Rectal smooth muscle tissue (tissue), 1 donor: ENCODE results near the gene PAX2.

Experiments used
- H3K27ac ChIP-seq: one replicate; pipeline ENCODE4 v1.7.0; 2013; ENCODE audit warnings: low read depth, low read length, inconsistent platforms
- H3K27me3 ChIP-seq: one replicate; pipeline ENCODE4 v1.7.0; 2013; ENCODE audit warnings: low read length; ENCODE audit not compliant: control insufficient read depth, insufficient read depth
- H3K36me3 ChIP-seq: one replicate; pipeline ENCODE4 v1.7.0; 2013; ENCODE audit warnings: low read length; ENCODE audit not compliant: control insufficient read depth, insufficient read depth
- H3K4me1 ChIP-seq: one replicate; pipeline ENCODE4 v1.7.0; 2013; ENCODE audit warnings: low read length; ENCODE audit not compliant: control insufficient read depth, insufficient read depth
- H3K4me3 ChIP-seq: one replicate; pipeline ENCODE4 v1.7.0; 2013; ENCODE audit warnings: low read length
- H3K9ac ChIP-seq: one replicate; pipeline ENCODE4 v1.7.0; 2013; ENCODE audit warnings: low read length

Gene PAX2

GRCh38 chr10:100745882-100746783 is 751 bp downstream of the PAX2 start:
- Histone ChIP-seq H3K27me3 (peaks cover 78% of the 10 kb centered on the region), H3K4me3 (no peak overlapping the region), H3K9ac (no peak overlapping the region), H3K4me1 (peaks cover 5% of the 10 kb centered on the region), H3K36me3 (no peaks in the 10 kb centered on the region), H3K27ac (no peak overlapping the region)

GRCh38 chr10:100746784-100747455 is 1.5 kb downstream of the PAX2 start:
- no peak overlapping the region for H3K4me3 ChIP-seq
- peaks cover 5% of the 10 kb centered on the region for H3K4me1 ChIP-seq
- H3K36me3 ChIP-seq, result no peaks in the 10 kb centered on the region
- no peak overlapping the region for H3K27ac ChIP-seq
- H3K9ac ChIP-seq, result no peak overlapping the region
- peaks cover 73% of the 10 kb centered on the region for H3K27me3 ChIP-seq

- Histone ChIP-seq H3K4me3 (no peak overlapping the region), H3K9ac (no peak overlapping the region), H3K4me1 (peaks cover 5% of the 10 kb centered on the region), H3K27me3 (peaks cover 75% of the 10 kb centered on the region), H3K36me3 (no peaks in the 10 kb centered on the region), H3K27ac (no peak overlapping the region)
Observed at GRCh38 chr10:100747456-100748230, 2.3 kb downstream of the PAX2 start.

- Histone ChIP-seq H3K27me3 (peaks cover 69% of the 10 kb centered on the region), H3K9ac (no peak overlapping the region), H3K27ac (no peak overlapping the region), H3K36me3 (no peaks in the 10 kb centered on the region), H3K4me1 (peaks cover 5% of the 10 kb centered on the region), H3K4me3 (no peak overlapping the region)
Observed at GRCh38 chr10:100748231-100749058, 3.1 kb downstream of the PAX2 start.

- Histone ChIP-seq H3K27me3 (peaks cover 65% of the 10 kb centered on the region), H3K36me3 (no peaks in the 10 kb centered on the region)
Observed at GRCh38 chr10:100749059-100749308, 3.6 kb downstream of the PAX2 start.

GRCh38 chr10:100749309-100750217 is 4.2 kb downstream of the PAX2 start:
- Histone ChIP-seq H3K4me3 (no peak overlapping the region), H3K9ac (no peak overlapping the region), H3K36me3 (no peaks in the 10 kb centered on the region), H3K27me3 (peaks cover 63% of the 10 kb centered on the region), H3K27ac (no peak overlapping the region), H3K4me1 (peaks cover 2% of the 10 kb centered on the region)

More at GRCh38 chr10:100749059-100749308, 3.6 kb downstream of the PAX2 start:
- H3K4me3 ChIP-seq, result no peak overlapping the region
- H3K4me1 ChIP-seq, result peaks cover 5% of the 10 kb centered on the region
- no peak overlapping the region for H3K9ac ChIP-seq
- no peak overlapping the region for H3K27ac ChIP-seq

GRCh38 chr10:100750291-100751210 is 5.2 kb downstream of the PAX2 start:
- Histone ChIP-seq H3K4me1 (no peaks in the 10 kb centered on the region), H3K36me3 (no peaks in the 10 kb centered on the region), H3K4me3 (no peak overlapping the region), H3K27me3 (peaks cover 56% of the 10 kb centered on the region), H3K9ac (no peak overlapping the region), H3K27ac (no peak overlapping the region)

- Histone ChIP-seq H3K4me1 (no peaks in the 10 kb centered on the region), H3K36me3 (no peaks in the 10 kb centered on the region), H3K4me3 (no peak overlapping the region), H3K27me3 (peaks cover 49% of the 10 kb centered on the region), H3K27ac (no peak overlapping the region), H3K9ac (no peak overlapping the region)
Observed at GRCh38 chr10:100751211-100751933, 6.0 kb downstream of the PAX2 start.

GRCh38 chr10:100755821-100756220 is 10.4 kb downstream of the PAX2 start:
- Histone ChIP-seq H3K27me3 (peaks cover 27% of the 10 kb centered on the region), H3K9ac (no peak overlapping the region), H3K4me3 (no peak overlapping the region), H3K36me3 (no peaks in the 10 kb centered on the region), H3K4me1 (no peaks in the 10 kb centered on the region), H3K27ac (no peak overlapping the region)

GRCh38 chr10:100759331-100759730 is 13.9 kb downstream of the PAX2 start:
- Histone ChIP-seq H3K4me1 (no peaks in the 10 kb centered on the region), H3K4me3 (no peak overlapping the region), H3K27ac (no peak overlapping the region), H3K27me3 (peaks cover 10% of the 10 kb centered on the region), H3K9ac (no peak overlapping the region), H3K36me3 (no peaks in the 10 kb centered on the region)
